NCI-H2081 treated with DMSO at 0.1 percent for 48 hours (cell line): Measurements from ENCODE around the gene SCMH1.

Experiments
- DNase-seq: peaks from one replicate; lab custom pipeline; 2025; lab: John Stamatoyannopoulos, UW

Gene SCMH1

GRCh38 chr1:41097105-41097504 is 145.0 kb downstream of the SCMH1 start:
- no peak for DNase-seq

- no peak for DNase-seq
Observed at GRCh38 chr1:41093826-41094225, 148.3 kb downstream of the SCMH1 start.

- no peak for DNase-seq
Observed at GRCh38 chr1:41086921-41087320, 155.2 kb downstream of the SCMH1 start.

GRCh38 chr1:41078616-41079015 is 163.5 kb downstream of the SCMH1 start:
- no peak for DNase-seq

- DNase-seq, result no peak
Observed at GRCh38 chr1:41078193-41078592, 163.9 kb downstream of the SCMH1 start.

GRCh38 chr1:41073971-41074370 is 168.1 kb downstream of the SCMH1 start:
- no peak for DNase-seq

GRCh38 chr1:41072051-41072450 is 170.1 kb downstream of the SCMH1 start:
- no peak for DNase-seq

GRCh38 chr1:41056907-41057306 is 185.2 kb downstream of the SCMH1 start:
- no peak for DNase-seq

- DNase-seq, result no peak
Observed at GRCh38 chr1:41053316-41053715, 188.8 kb downstream of the SCMH1 start.

GRCh38 chr1:41051022-41051421 is 191.1 kb downstream of the SCMH1 start:
- DNase-seq, result no peak

GRCh38 chr1:41048540-41048939 is 193.6 kb downstream of the SCMH1 start:
- no peak for DNase-seq

- no peak for DNase-seq
Observed at GRCh38 chr1:41046347-41046775, 195.7 kb downstream of the SCMH1 start.

GRCh38 chr1:41045740-41046139 is 196.4 kb downstream of the SCMH1 start:
- DNase-seq, result no peak

- DNase-seq, result no peak
Observed at GRCh38 chr1:41044187-41044586, 197.9 kb downstream of the SCMH1 start.

- DNase-seq, result no peak
Observed at GRCh38 chr1:41041614-41042270, 200.4 kb downstream of the SCMH1 start.

GRCh38 chr1:41038110-41038509 is 204.0 kb downstream of the SCMH1 start:
- DNase-seq, result no peak

- DNase-seq, result no peak
Observed at GRCh38 chr1:41037116-41037903, 204.8 kb downstream of the SCMH1 start.

GRCh38 chr1:41033272-41033671 is 208.8 kb downstream of the SCMH1 start:
- no peak for DNase-seq

- DNase-seq, result no peak
Observed at GRCh38 chr1:41032147-41032546, 210.0 kb downstream of the SCMH1 start.

GRCh38 chr1:41030872-41031616 is 211.1 kb downstream of the SCMH1 start:
- DNase-seq, result no peak

GRCh38 chr1:41028034-41028642 is 214.0 kb downstream of the SCMH1 start:
- no peak for DNase-seq
